Hepatocyte (in vitro differentiated cells): ENCODE measurements around the gene COX14.

Source experiments
- CTCF ChIP-seq: fragments of 200-600 bp; sonication (generic); IDR thresholded peaks from 2 replicates; pipeline ENCODE4 v1.5.1; 2016; ENCODE audit warnings: antibody characterized with exemption, mild to moderate bottlenecking; ENCODE audit not compliant: poor library complexity
- EZH2 ChIP-seq: fragments of 200-600 bp; sonication (generic); IDR thresholded peaks from 2 replicates; pipeline ENCODE4 v1.6.1; 2016; ENCODE audit warnings: antibody characterized with exemption, mild to moderate bottlenecking, borderline replicate concordance
- EZH2phosphoT487 ChIP-seq: fragments of 200-600 bp; sonication (generic); IDR thresholded peaks from one replicate; pipeline ENCODE4 v1.6.1; 2018; ENCODE audit warnings: antibody characterized with exemption, mild to moderate bottlenecking, low read depth, moderate library complexity; ENCODE audit not compliant: unreplicated experiment, severe bottlenecking

- TF ChIP-seq CTCF (no peak), EZH2 (no peak), EZH2phosphoT487 (no peak)
Observed at GRCh38 chr12:50073206-50073605, 38.8 kb upstream of the COX14 start.
